Urothelium cell line (cell line): ENCODE measurements around the gene PALD1.
"Not testable (repeated sequence)": the region's sequence is repeated elsewhere in the genome, so short reads cannot be mapped to it uniquely, and the experiment has no call there.

ENCODE experiments used
- DNase-seq: peaks from one replicate; pipeline ENCODE4 v3.0.0; 2011; ENCODE audit warnings: low spot score, mixed read lengths
- FAIRE-seq: peaks from 2 replicates; lab custom pipeline; 2011; peaks lifted over from hg19 to GRCh38; lab: Jason Lieb, UNC

PALD1 gene

DNA sequence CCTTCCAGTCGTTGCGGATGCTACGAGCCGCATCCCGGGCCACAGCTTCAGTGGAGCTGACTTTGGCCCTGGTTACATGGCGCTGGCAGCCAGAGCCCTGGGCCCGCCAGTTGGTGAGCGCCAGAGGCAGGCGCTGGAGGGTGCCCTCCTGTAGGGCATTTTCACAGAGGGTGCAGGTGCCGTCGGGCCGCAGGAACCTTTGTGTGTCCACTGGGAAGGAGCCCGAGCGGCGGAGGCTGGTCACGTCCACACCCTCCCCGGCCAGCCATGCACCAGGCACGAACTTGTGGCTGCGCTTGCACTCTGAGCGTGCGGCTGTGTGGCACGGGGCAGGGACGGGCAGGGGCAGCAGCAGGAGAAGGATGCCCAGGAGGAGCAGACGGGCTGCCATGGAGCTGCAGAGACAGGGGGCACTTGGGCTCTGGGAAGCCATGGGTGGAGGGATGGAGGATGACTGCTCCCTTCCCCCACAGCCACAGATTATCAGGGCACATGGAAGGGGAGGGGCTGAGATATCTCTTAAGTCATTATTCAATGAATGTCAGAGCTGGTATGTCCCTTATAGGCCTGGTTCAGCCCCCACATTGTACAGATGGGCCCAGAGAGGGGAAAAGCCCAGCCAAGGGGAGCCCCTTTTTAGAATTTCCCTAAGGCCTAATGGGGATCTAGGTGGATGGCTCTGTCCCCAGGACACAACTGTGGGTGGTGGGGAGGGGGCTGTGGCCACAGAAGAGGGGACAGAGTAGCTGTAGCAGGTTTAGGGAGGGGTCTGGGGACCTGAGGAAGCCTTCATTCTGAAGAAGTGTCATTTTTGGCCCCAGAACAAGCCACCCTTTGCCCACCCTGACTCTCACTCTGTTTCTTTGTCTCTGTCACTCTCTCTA is 122.2 kb downstream of the PALD1 start:
- DNase-seq: no peak
- FAIRE-seq: peak; percentile 42

DNA sequence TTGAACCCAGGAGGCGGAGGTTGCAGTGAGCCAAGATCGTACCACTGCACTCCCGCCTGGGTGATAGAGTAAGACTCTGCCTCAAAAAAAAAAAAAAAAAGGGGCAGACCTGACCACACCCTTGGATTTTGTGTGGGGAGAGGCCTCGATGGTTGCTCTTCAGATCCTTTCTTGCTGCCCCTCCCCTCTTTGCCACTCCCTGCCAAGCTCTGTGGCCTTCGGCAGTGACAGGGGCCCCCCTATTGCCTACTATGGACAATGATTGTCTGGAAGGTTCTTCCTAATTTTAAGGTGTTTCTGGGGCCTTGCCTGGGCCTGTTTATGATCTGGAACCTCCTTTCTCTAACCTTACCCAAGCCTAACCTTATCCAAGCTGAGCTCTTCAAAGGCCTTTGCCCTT is 123.2 kb downstream of the PALD1 start:
- FAIRE-seq: no peak
- DNase-seq: no peak

DNA sequence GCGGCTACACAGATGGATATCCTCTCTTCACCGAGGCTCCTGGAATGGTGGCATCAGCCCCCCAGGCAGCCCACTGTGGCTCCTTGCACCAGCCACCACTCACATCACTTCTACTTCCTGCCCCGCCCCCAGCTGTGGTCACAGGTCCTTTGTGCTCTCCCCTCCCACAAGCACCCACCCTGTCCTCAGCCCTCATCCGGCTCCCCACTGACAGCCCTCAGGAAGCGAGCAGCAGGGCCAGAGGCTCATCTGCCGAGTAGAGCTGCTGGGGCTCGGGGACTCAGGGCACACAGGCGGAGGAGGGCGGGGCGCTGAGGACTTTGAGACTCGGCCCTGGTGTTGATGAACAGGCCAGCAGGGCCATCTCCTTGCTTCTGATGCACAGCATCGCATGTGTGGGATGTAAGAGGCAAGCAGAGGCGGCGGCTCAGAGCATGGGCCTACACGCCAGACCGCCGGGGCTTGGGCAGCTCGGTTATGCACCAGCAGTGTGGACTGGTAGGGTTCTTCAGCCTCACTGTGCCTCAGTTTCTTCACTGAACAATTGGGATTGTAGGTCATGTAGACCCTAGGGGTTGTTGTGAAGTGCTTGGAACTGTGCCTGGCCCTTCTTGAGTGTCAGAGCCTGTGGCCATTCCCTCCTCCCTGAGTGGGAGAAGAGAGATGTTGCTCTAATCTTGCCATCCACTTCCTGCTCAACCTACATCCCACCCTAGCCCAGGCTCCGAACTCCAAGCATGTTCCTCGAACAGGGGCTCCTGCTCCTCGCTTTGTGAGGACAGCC is 124.3 kb downstream of the PALD1 start, which contains the start of gene PRF1:
Gene PRF1, minus strand, starts transcription at position 77 of the 784 bp plus-strand sequence. CDS start 1,839 bp downstream, outside the sequence.
- FAIRE-seq (no peak), DNase-seq (no peak)

DNA sequence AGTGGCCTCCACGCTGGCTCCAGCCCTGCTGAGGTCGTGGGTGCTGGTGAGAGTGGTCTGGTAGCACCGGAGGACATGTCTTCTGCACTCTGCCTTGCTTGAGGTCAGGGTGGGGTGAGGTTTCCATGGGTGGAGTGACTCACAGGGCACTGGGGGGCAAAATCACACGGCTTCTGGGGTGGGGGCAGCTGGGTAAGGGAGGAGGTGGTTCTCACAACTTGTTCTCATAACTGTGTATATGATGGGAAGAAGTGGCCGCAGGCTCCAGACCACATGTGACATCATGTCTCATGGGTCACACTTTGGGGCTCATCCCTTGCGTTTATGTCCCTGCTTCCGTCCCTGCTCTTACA is 124.9 kb downstream of the PALD1 start:
- FAIRE-seq (no peak), DNase-seq (no peak)

DNA sequence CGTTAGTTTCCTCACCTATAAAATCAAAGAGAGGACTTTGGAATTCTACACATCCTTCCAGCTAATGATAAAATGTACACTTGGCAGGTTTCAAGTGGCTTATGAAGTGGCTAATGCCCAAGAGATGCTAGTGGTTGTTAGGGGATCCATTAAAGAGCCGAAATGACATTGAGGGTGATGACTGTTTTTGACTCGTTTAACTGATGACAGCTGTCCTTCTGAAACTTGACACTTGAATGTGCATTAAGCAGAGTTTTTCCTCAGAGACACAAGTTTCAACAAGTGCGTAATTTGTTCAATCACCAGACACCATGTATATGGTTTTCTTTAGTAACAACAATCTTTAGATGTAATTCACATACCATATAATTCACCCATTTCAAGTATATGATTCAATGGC is 125.5 kb downstream of the PALD1 start:
- FAIRE-seq (no peak), DNase-seq (no peak)

DNA sequence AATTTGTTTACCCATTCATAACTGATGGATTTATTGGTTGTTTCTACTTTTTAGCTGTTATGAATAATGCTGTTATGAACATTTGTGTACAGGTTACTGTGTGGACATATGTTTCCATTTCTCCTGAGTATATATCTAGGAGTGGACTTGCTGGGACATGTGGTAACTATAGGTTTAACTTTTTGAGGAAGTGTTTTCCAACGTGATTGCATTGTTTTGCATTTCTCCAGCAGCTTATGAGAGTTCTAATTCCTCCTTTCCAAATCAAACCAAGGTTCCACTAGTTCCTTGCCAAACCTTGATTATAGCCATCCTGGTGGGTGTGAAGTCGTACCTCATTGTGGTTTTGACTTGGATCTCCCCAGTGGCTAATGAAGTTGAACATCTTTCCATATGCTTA is 126.6 kb downstream of the PALD1 start:
- FAIRE-seq: no peak
- no peak for DNase-seq

DNA sequence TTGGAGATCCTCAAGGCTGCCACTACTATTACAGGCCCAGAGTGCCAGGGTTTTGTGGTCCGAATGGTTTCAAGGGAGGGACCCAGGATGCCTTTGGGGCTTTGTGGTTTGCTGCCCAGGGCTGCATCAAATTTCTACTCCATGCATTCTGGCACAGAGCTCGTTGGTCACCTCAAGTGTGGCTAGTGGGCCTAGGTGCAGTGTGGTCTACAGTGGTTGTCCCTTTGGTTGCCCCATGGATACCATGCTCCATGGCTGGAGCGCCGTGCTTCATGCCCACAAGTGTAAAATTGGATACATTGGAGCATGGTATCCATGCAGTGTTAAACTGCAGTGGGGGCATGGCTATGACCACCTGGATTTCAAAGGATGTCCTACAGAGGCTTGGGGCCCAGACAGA is 129.4 kb downstream of the PALD1 start:
- DNase-seq (no peak), FAIRE-seq (no peak)

DNA sequence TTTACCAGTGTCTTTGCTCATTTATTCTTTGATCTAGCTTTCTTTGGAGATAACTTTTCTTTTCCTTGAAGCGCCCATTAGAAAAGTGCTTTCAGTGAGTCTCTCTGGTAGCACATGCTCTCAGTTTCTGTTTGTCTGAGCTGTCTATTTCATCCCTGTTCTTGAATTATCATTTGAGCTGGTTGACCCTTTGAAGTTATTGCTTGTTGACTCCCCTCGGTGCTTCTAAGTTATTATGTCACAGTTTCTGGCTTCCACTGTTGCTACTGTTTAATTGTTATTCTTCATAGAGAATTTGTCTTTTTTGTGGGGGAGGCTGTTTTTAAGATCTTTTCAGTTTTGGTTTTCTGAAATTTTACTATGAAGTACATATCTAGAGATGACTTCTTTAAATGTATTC is 135.4 kb downstream of the PALD1 start:
- DNase-seq: no peak
- no peak for FAIRE-seq

DNA sequence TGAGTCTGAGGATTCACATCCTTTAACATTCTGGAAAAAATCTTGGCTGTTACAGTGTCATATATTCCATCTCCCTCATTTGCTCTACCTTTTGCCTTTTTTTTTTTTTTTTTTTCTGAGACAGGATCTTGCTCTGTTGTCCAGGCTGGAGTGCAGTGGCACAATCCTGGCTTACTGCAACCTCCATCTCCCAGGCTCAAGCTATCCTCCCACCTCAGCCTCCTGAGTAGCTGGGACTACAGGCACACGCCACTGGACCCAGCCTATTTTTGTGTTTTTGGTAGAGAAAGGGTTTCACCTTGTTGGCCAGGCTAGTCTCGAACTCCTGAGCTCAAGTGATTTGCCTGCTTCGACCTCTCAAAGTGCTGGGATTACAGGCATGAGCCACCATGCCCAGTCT is 135.8 kb downstream of the PALD1 start:
- not testable (repeated sequence) for DNase-seq, FAIRE-seq

DNA sequence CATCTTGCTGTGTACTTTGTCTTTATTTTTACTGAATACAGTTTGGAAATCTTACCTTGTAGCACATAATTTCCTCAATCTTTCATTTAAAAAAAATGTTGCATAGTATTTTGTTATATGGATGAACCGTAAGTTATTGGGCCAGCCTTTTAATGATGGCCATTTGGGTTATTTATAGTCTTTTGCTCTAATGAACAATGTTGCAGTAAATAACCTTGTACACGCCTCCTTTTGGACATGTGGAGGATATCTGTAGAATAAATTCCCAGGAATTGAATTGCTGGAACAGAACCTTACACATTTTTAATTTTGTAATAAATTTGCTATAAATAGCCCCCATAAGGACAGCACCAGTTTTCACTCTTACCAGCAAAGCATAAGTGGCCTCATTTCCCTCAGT is 136.6 kb downstream of the PALD1 start:
- no peak for DNase-seq

DNA sequence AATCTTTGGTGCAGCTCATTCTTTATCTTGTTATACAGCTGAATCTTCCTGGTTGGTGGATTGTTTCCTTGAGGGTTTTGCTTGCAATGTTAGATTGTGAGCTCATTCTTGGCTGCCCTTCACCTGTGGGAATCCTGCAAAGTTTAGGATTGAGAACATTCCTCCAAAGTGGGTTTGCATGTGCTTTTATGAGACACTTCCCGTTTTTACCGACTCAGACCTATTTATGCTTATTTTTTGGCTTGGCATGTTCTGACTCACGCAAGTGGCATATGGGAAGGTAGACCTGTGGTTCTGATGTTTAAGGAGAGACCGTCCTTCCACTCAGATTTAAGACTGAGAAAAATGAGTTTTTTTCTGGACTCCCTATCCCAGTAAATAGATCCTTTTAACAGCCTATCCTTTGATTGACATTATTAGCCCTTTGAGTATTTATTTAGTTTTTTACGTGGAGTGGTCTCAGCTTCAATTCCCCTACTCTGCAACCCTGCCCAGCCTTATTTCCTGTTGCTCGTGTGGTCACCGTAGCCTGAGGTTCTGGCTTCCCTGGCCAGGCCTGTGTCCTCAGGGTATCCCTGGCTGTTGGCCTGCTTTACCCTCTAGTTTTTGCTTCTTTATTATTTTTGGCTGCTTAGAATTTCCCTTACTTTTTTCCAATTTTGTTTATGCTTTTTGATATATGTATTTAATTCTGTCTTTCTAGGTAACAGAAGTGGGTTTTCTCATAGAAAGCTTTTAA is 137.4 kb downstream of the PALD1 start:
- DNase-seq: peak; percentile 62
- FAIRE-seq: peak; percentile 67

More for the DNA sequence above, 136.6 kb downstream of the PALD1 start:
- no peak for FAIRE-seq

DNA sequence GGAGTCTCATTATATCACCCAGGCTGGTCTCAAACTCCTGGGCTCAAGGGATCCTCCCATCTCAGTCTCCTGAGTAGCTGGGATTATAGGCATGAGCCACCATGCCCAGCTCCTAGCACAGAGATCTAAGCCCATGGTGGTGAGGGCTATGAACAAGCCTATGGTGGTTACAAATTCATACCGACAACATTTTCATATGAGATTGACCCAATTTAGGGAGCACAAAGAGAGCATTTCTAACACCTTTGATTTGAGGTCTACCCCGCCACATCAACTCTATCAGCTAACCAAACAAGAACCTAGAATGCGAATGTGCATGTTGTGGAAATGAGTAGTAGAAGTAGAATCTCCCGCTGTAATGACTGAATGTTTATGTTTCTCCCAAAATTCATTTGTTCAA is 138.2 kb downstream of the PALD1 start:
- FAIRE-seq: peak; percentile 44

More for the DNA sequence above, 138.2 kb downstream of the PALD1 start:
- DNase-seq: no peak
